ENCODE results near the gene BACH1. TPM values are rescaled to one million over a fixed set of nuclear protein-coding genes. Genes with fewer than 3 reads are reported as not detected.
"Not testable (repeated sequence)": the region's sequence is repeated elsewhere in the genome, so short reads cannot be mapped to it uniquely, and the experiment has no call there.

Gene BACH1
- total RNA-seq, 1 experiment from 2014 or later, result 29.9 TPM

GRCh38 chr21:29343519-29343918, 44.8 kb downstream of the BACH1 start:
- DNase-seq (ENCODE audit: low read depth), result peak; percentile 64

GRCh38 chr21:29346281-29346680, 47.6 kb downstream of the BACH1 start:
- DNase-seq (ENCODE audit: low read depth), result no peak

- DNase-seq (ENCODE audit: low read depth), result no peak
Measured at GRCh38 chr21:29346771-29347170, 48.0 kb downstream of the BACH1 start.

- no peak for DNase-seq (ENCODE audit: low read depth)
Measured at GRCh38 chr21:29347274-29347681, 48.6 kb downstream of the BACH1 start.

- no peak for DNase-seq (ENCODE audit: low read depth)
Measured at GRCh38 chr21:29349702-29350101, 51.0 kb downstream of the BACH1 start.

- no peak for DNase-seq (ENCODE audit: low read depth)
Measured at GRCh38 chr21:29350246-29350779, 51.6 kb downstream of the BACH1 start.

GRCh38 chr21:29351691-29352090, 53.0 kb downstream of the BACH1 start:
- DNase-seq (ENCODE audit: low read depth), result no peak

- not testable (repeated sequence) for DNase-seq (ENCODE audit: low read depth)
Measured at GRCh38 chr21:29355043-29355710, 56.5 kb downstream of the BACH1 start.

- DNase-seq (ENCODE audit: low read depth), result not testable (repeated sequence)
Measured at GRCh38 chr21:29356291-29356690, 57.6 kb downstream of the BACH1 start.

GRCh38 chr21:29356810-29357209, 58.1 kb downstream of the BACH1 start:
- not testable (repeated sequence) for DNase-seq (ENCODE audit: low read depth)

- DNase-seq (ENCODE audit: low read depth), result no peak
Measured at GRCh38 chr21:29359718-29360117, 61.0 kb downstream of the BACH1 start.

- no peak for DNase-seq (ENCODE audit: low read depth)
Measured at GRCh38 chr21:29360799-29361765, 62.4 kb downstream of the BACH1 start.

GRCh38 chr21:29362758-29363157, 64.0 kb downstream of the BACH1 start:
- no peak for DNase-seq (ENCODE audit: low read depth)

- DNase-seq (ENCODE audit: low read depth), result no peak
Measured at GRCh38 chr21:29365661-29366265, 67.0 kb downstream of the BACH1 start.

- no peak for DNase-seq (ENCODE audit: low read depth)
Measured at GRCh38 chr21:29366532-29366931, 67.8 kb downstream of the BACH1 start.

GRCh38 chr21:29367335-29367734, 68.6 kb downstream of the BACH1 start:
- no peak for DNase-seq (ENCODE audit: low read depth)

GRCh38 chr21:29368906-29369305, 70.2 kb downstream of the BACH1 start:
- no peak for DNase-seq (ENCODE audit: low read depth)

GRCh38 chr21:29371464-29371863, 72.7 kb downstream of the BACH1 start:
- no peak for DNase-seq (ENCODE audit: low read depth)

GRCh38 chr21:29372063-29372802, 73.5 kb downstream of the BACH1 start:
- DNase-seq (ENCODE audit: low read depth), result peak; percentile 69

GRCh38 chr21:29374481-29374880, 75.8 kb downstream of the BACH1 start:
- DNase-seq (ENCODE audit: low read depth), result no peak

GRCh38 chr21:29376556-29376955, 77.8 kb downstream of the BACH1 start:
- DNase-seq (ENCODE audit: low read depth), result peak; percentile 57
